Endothelial cell (in vitro differentiated cells): ENCODE data around the gene ADGRG3. TPM values are rescaled to one million over a fixed set of nuclear protein-coding genes. Genes with fewer than 3 reads are reported as not detected.
A peak's percentile ranks its signal among the peaks of the same experiment; 100 is the strongest.

Experiments
- DNase-seq: peaks from one replicate; pipeline ENCODE4 v3.0.0; 2021; ENCODE audit warnings: low spot score
- H3K27ac Mint-ChIP-seq: one replicate; pipeline ENCODE4 v1.8.0; 2021; ENCODE audit warnings: mixed read lengths, inconsistent platforms; ENCODE audit not compliant: unreplicated experiment
- H3K27me3 Mint-ChIP-seq: one replicate; pipeline ENCODE4 v1.8.0; 2021; ENCODE audit warnings: mild to moderate bottlenecking, moderate library complexity, mixed read lengths, inconsistent platforms; ENCODE audit not compliant: unreplicated experiment
- H3K36me3 Mint-ChIP-seq: one replicate; pipeline ENCODE4 v1.8.0; 2021; ENCODE audit warnings: mild to moderate bottlenecking, low read depth, mixed read lengths, inconsistent platforms; ENCODE audit not compliant: unreplicated experiment
- H3K4me1 Mint-ChIP-seq: one replicate; pipeline ENCODE4 v1.8.0; 2021; ENCODE audit warnings: mild to moderate bottlenecking, mixed read lengths, inconsistent platforms; ENCODE audit not compliant: unreplicated experiment
- H3K4me3 Mint-ChIP-seq: one replicate; pipeline ENCODE4 v1.8.0; 2021; ENCODE audit warnings: mild to moderate bottlenecking, mixed read lengths, inconsistent platforms; ENCODE audit not compliant: unreplicated experiment
- H3K9me3 Mint-ChIP-seq: one replicate; pipeline ENCODE4 v1.8.0; 2021; ENCODE audit warnings: mixed read lengths, inconsistent platforms; ENCODE audit not compliant: unreplicated experiment
- long read RNA-seq: library from polyadenylated mRNA; unstranded; transcript quantifications from one replicate; pipeline ENCODE4 v2.0.0, GENCODE V29; 2020; ENCODE audit not compliant: unreplicated experiment
- total RNA-seq: library from RNA; stranded (reverse); fragmentation: NEBNext Ultra II Directional; extraction: Animal tissue kit (Norgen Biotek cat#: 25700); gene quantifications from one replicate; pipeline ENCODE4 v1.2.1, GENCODE V29; 2021; ENCODE audit not compliant: unreplicated experiment
- TF ChIP-seq, protein P1 (sequence below): fragments of 200-600 bp; sonication (generic); IDR thresholded peaks from one replicate; pipeline ENCODE4 v1.5.0; 2021; ENCODE audit warnings: antibody characterized with exemption; ENCODE audit not compliant: unreplicated experiment

ADGRG3 gene, protein sequence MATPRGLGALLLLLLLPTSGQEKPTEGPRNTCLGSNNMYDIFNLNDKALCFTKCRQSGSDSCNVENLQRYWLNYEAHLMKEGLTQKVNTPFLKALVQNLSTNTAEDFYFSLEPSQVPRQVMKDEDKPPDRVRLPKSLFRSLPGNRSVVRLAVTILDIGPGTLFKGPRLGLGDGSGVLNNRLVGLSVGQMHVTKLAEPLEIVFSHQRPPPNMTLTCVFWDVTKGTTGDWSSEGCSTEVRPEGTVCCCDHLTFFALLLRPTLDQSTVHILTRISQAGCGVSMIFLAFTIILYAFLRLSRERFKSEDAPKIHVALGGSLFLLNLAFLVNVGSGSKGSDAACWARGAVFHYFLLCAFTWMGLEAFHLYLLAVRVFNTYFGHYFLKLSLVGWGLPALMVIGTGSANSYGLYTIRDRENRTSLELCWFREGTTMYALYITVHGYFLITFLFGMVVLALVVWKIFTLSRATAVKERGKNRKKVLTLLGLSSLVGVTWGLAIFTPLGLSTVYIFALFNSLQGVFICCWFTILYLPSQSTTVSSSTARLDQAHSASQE
- 0.31 TPM for total RNA-seq
- long read RNA-seq, partial matches to known transcripts = 1 of 1 reads
- long read RNA-seq, other reads (novel, unspliced or antisense) = 0 of 1 reads

DNA sequence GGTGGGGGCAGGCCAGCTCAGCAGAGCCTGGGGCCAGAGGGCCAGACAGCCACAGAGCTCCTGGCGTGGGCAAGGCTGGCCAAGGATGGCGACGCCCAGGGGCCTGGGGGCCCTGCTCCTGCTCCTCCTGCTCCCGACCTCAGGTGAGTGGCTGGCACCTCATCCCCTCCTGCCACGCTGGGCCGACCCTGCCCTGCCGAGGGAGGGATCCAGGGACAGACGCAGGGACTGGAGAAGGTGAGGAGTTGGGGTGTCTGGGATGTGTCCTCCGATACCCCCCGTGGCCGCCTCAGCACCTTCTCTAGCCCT is at the start of gene ADGRG3:
ADGRG3 (plus strand) TSS at position 44 of the 309 bp plus-strand sequence; CDS start at position 86, 42 bp downstream.
- Mint-ChIP-seq H3K4me1 (peaks cover 37% of the 10 kb centered on the region), H3K4me3 (peak within 1 kb of the TSS; percentile 75), H3K27ac (peak within 1 kb of the TSS; percentile 43), H3K9me3 (no peaks in the 10 kb centered on the region), H3K27me3 (peaks cover 9% of the 10 kb centered on the region), H3K36me3 (peaks cover 3% of the 10 kb centered on the region)
- no peak for DNase-seq
- TF ChIP-seq, protein P1, sequence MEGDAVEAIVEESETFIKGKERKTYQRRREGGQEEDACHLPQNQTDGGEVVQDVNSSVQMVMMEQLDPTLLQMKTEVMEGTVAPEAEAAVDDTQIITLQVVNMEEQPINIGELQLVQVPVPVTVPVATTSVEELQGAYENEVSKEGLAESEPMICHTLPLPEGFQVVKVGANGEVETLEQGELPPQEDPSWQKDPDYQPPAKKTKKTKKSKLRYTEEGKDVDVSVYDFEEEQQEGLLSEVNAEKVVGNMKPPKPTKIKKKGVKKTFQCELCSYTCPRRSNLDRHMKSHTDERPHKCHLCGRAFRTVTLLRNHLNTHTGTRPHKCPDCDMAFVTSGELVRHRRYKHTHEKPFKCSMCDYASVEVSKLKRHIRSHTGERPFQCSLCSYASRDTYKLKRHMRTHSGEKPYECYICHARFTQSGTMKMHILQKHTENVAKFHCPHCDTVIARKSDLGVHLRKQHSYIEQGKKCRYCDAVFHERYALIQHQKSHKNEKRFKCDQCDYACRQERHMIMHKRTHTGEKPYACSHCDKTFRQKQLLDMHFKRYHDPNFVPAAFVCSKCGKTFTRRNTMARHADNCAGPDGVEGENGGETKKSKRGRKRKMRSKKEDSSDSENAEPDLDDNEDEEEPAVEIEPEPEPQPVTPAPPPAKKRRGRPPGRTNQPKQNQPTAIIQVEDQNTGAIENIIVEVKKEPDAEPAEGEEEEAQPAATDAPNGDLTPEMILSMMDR = no peak

DNA sequence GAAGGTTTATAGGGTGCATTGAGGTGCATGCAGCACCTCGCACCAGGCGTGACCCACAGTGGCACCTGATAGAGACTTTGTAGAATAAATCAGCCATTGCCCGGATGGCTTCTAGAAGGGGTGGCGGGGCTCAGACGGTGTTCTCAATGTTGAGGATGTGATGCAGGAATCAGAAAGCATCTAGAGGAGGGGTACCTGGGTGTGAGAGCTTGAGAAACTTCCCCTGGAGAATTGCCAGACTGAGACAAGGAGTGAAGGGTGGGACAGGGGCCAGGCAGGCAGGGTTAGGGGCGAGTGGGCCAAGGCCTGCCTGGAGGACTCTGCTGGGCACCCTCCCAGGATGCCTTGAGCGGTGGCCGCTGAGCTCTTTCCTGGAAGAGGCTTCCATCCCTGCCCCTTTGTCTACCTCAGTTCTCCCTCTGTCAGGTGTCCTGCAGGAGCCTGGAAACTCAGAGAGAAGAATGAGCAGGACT is 48.9 kb upstream of the ADGRG3 start:
- H3K27ac Mint-ChIP-seq = peak overlapping the region; percentile 53
- H3K36me3 Mint-ChIP-seq = no peaks in the 10 kb centered on the region
- no peak overlapping the region for H3K4me3 Mint-ChIP-seq
- H3K9me3 Mint-ChIP-seq = no peaks in the 10 kb centered on the region
- TF ChIP-seq, protein P1 = no peak
- peaks cover 6% of the 10 kb centered on the region for H3K27me3 Mint-ChIP-seq
- no peaks in the 10 kb centered on the region for H3K4me1 Mint-ChIP-seq
- DNase-seq = no peak

DNA sequence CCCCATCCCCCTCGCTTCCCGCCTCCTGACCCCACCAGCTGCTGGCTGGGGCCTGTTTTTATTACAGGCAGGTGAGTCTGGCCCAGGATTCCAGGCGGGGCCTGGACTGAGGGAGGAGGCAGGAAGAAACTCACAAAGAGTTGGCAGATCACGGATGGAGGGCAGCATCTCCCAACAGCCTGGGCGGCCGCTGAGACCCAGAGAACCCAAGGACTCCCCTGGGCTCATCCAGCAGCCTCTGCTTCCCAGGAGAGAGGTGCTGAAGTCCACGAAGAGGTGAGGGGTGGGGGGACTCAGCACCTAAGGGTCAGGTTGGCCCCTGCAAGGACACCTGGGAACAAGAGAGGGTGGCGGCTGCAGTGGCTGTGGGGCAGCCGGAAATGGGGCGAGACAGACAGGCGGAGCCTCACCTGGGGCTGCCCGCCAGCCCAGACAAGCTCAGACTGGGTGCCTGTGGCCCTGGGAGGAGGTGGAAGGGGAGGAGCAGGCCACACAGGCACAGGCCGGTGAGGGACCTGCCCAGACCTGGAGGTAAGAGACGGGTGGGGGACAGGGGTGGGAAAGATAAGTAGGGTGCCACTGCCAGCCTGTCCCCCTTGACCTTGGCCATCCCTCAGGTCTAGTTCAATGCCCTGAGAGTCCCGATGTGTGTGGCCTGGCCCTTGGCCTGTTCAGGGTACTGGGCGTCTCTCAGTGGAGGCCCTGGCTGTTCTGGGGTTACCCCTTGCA is 48.3 kb upstream of the ADGRG3 start:
- no peaks in the 10 kb centered on the region for H3K9me3 Mint-ChIP-seq
- H3K4me1 Mint-ChIP-seq = no peaks in the 10 kb centered on the region
- no peak overlapping the region for H3K27ac Mint-ChIP-seq
- no peak overlapping the region for H3K4me3 Mint-ChIP-seq
- DNase-seq = no peak
- TF ChIP-seq, protein P1 = no peak
- no peaks in the 10 kb centered on the region for H3K36me3 Mint-ChIP-seq
- peaks cover 6% of the 10 kb centered on the region for H3K27me3 Mint-ChIP-seq

DNA sequence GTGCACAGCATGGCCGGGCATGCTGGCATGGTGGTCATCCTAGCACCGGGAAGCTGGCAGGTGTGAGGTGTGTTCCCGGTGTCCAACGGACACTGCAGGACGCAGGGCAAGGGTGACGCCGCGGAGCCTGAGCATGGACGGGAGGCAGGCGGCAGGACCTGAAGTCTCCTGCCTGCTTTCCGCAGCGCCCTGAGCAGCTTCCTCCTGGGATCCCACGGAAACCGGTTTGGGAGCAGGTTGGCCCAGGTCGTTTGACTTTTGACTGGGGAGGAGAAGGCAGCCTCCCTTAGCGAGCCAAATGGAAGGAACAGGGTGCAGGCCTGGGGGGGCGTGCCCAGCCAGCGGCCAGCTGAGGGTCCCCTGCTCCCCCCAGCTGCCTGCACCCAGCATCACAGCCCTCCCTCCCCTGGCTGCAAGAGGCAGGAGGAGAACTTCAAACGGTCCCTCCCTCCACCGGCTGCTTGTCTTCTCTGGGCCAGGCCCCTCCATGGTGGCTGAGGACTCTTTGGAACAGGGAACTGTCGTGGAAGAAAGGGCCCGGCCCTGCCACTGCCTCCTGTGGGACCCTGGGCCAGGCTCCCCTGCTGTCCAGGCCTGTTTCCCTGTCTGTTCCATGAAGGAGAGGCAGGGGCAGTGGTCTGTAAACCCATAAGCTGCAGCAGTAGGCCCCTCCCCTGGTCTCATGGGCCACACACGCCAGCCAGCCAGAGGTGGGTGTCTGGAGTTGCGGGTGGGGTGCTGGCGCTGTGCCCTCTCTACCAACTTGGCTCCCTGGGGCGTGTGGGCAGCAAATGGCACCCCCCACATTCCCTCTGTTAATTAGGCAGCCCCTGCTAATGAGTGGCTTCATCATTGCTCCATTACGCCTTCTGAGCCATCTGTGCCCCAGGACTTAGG is 47.5 kb upstream of the ADGRG3 start:
- Mint-ChIP-seq H3K9me3 (no peaks in the 10 kb centered on the region), H3K27ac (no peak overlapping the region), H3K27me3 (peaks cover 6% of the 10 kb centered on the region), H3K4me3 (no peak overlapping the region), H3K4me1 (no peaks in the 10 kb centered on the region), H3K36me3 (no peaks in the 10 kb centered on the region)
- TF ChIP-seq, protein P1 = no peak
- no peak for DNase-seq
